Loucy (cell line): Measurements from ENCODE around the gene TP63.

Experiments used
- H2AFZ ChIP-seq: fragments of 200-600 bp; sonication (generic); 2 replicates; pipeline ENCODE4 v1.6.0; 2016; ENCODE audit warnings: antibody characterized with exemption, mild to moderate bottlenecking, low read length, moderate library complexity
- H3F3A ChIP-seq: fragments of 200-600 bp; 2 replicates; pipeline ENCODE4 v1.6.0; 2016; ENCODE audit warnings: antibody characterized with exemption, low read depth, mild to moderate bottlenecking
- H3K27me3 ChIP-seq: fragments of 200-600 bp; sonication (generic); 2 replicates; pipeline ENCODE4 v1.6.1; 2014; ENCODE audit warnings: low read length, mild to moderate bottlenecking; ENCODE audit not compliant: insufficient read depth, poor library complexity, severe bottlenecking
- H3K36me3 ChIP-seq: fragments of 200-600 bp; sonication (generic); 2 replicates; pipeline ENCODE4 v1.6.1; 2016; ENCODE audit warnings: low read length; ENCODE audit not compliant: insufficient read depth
- H3K4me1 ChIP-seq: fragments of 200-600 bp; sonication (generic); 2 replicates; pipeline ENCODE4 v1.5.1; 2014; ENCODE audit warnings: low read length, mild to moderate bottlenecking; ENCODE audit not compliant: insufficient read depth, poor library complexity, severe bottlenecking
- H3K4me2 ChIP-seq: fragments of 200-600 bp; sonication (generic); 2 replicates; pipeline ENCODE4 v1.6.0; 2014; ENCODE audit warnings: antibody characterized with exemption, low read length, low read depth, mild to moderate bottlenecking; ENCODE audit not compliant: poor library complexity, severe bottlenecking
- H3K4me3 ChIP-seq: fragments of 200-600 bp; sonication (generic); 2 replicates; pipeline ENCODE4 v1.5.1; 2014; ENCODE audit warnings: low read length, mild to moderate bottlenecking, mixed read lengths; ENCODE audit not compliant: poor library complexity, severe bottlenecking
- H3K79me2 ChIP-seq: fragments of 200-600 bp; sonication (generic); 2 replicates; pipeline ENCODE4 v1.6.1; 2014; ENCODE audit warnings: low read length; ENCODE audit not compliant: insufficient read depth
- H3K9ac ChIP-seq: fragments of 200-600 bp; sonication (generic); 2 replicates; pipeline ENCODE4 v1.6.0; 2014; ENCODE audit warnings: mild to moderate bottlenecking, low read depth, low read length, moderate library complexity; ENCODE audit not compliant: poor library complexity, severe bottlenecking
- H3K9me2 ChIP-seq: fragments of 200-600 bp; sonication (generic); replicated peaks from 2 replicates; pipeline ENCODE4 v1.6.1; 2016; ENCODE audit warnings: low read depth, low read length, mixed read lengths
- H3K9me3 ChIP-seq: fragments of 200-600 bp; sonication (generic); 2 replicates; pipeline ENCODE4 v1.6.1; 2014; ENCODE audit warnings: mild to moderate bottlenecking, antibody characterized with exemption, low read length, low read depth; ENCODE audit not compliant: insufficient read depth
- H4K20me1 ChIP-seq: fragments of 200-600 bp; sonication (generic); 2 replicates; pipeline ENCODE4 v1.6.0; 2014; ENCODE audit warnings: antibody characterized with exemption, low read length, mild to moderate bottlenecking; ENCODE audit not compliant: insufficient read depth, poor library complexity, severe bottlenecking
- CTCF ChIP-seq: fragments of 200-600 bp; sonication (generic); conservative IDR thresholded peaks from 2 replicates; pipeline ENCODE4 v1.5.1; 2014; ENCODE audit warnings: mild to moderate bottlenecking, antibody characterized with exemption, low read length
- EZH2phosphoT487 ChIP-seq: fragments of 200-600 bp; IDR thresholded peaks from 2 replicates; pipeline ENCODE4 v1.6.1; 2018; ENCODE audit warnings: antibody characterized with exemption, mild to moderate bottlenecking, moderate library complexity, borderline replicate concordance

The TP63 gene

GRCh38 chr3:189625572-189625971, 5.6 kb upstream of the TP63 start:
- Histone ChIP-seq H2AFZ (peak overlapping the region; percentile 61), H3K9me2 (no peaks in the 10 kb centered on the region)
- TF ChIP-seq CTCF: no peak
- TF ChIP-seq EZH2phosphoT487: no peak

GRCh38 chr3:189626286-189626685, 4.9 kb upstream of the TP63 start:
- no peak overlapping the region for H3K4me3 ChIP-seq
- H3K9ac ChIP-seq: no peak overlapping the region
- no peaks in the 10 kb centered on the region for H3K9me3 ChIP-seq
- H2AFZ ChIP-seq: peak overlapping the region; percentile 61
- no peaks in the 10 kb centered on the region for H3K36me3 ChIP-seq
- H3K27me3 ChIP-seq: no peaks in the 10 kb centered on the region
- H3F3A ChIP-seq: no peaks in the 10 kb centered on the region; the same call in 1 of the 2 replicates
- H3K4me1 ChIP-seq: peaks cover 48% of the 10 kb centered on the region
- no peaks in the 10 kb centered on the region for H4K20me1 ChIP-seq
- H3K9me2 ChIP-seq: no peaks in the 10 kb centered on the region
- TF ChIP-seq EZH2phosphoT487 (no peak), CTCF (no peak)
- H3K79me2 ChIP-seq: no peaks in the 10 kb centered on the region
- no peak overlapping the region for H3K4me2 ChIP-seq

More at GRCh38 chr3:189625572-189625971, 5.6 kb upstream of the TP63 start:
- H3K9me3 ChIP-seq: no peaks in the 10 kb centered on the region
- H4K20me1 ChIP-seq: no peaks in the 10 kb centered on the region
- H3K4me3 ChIP-seq: no peak overlapping the region
- no peaks in the 10 kb centered on the region for H3K36me3 ChIP-seq
- H3K79me2 ChIP-seq: no peaks in the 10 kb centered on the region
- H3K9ac ChIP-seq: no peak overlapping the region
- peaks cover 43% of the 10 kb centered on the region for H3K4me1 ChIP-seq
- no peak overlapping the region for H3K4me2 ChIP-seq
- no peaks in the 10 kb centered on the region for H3K27me3 ChIP-seq
- no peaks in the 10 kb centered on the region; the same call in 1 of the 2 replicates for H3F3A ChIP-seq

GRCh38 chr3:189629803-189630455, 1.3 kb upstream of the TP63 start:
- H3K4me2 ChIP-seq: peak overlapping the region; percentile 23

More at GRCh38 chr3:189629803-189630455, 1.3 kb upstream of the TP63 start:
- TF ChIP-seq EZH2phosphoT487: no peak
- Histone ChIP-seq H4K20me1 (no peaks in the 10 kb centered on the region), H3K9me2 (no peaks in the 10 kb centered on the region), H2AFZ (no peak overlapping the region; the same call in 1 of the 2 replicates), H3K27me3 (no peaks in the 10 kb centered on the region), H3K9ac (no peak overlapping the region), H3K36me3 (no peaks in the 10 kb centered on the region), H3F3A (no peaks in the 10 kb centered on the region), H3K4me1 (peaks cover 39% of the 10 kb centered on the region), H3K4me3 (no peak overlapping the region), H3K79me2 (no peaks in the 10 kb centered on the region), H3K9me3 (no peaks in the 10 kb centered on the region)
